PC-9 (cell line): ENCODE data around the gene CMIP.

Experiments used
- CTCF ChIP-seq: fragments of 200-600 bp; sonication (generic); conservative IDR thresholded peaks from 2 replicates; pipeline ENCODE4 v1.6.1; 2017; ENCODE audit warnings: mixed run types, antibody characterized with exemption, mild to moderate bottlenecking, moderate library complexity
- EZH2 ChIP-seq: fragments of 200-600 bp; sonication (generic); IDR thresholded peaks from 2 replicates; pipeline ENCODE4 v1.8.0; 2017; ENCODE audit warnings: antibody characterized with exemption, low read depth

GRCh38 chr16:81617021-81617346 is 172.4 kb downstream of the CMIP start:
- TF ChIP-seq CTCF: no peak
- TF ChIP-seq EZH2: no peak
